Hepatocyte (in vitro differentiated cells): Measurements from ENCODE around the gene TTLL3. TPM values are rescaled to one million over a fixed set of nuclear protein-coding genes. Genes with fewer than 3 reads are reported as not detected.

Experiments
- DNase-seq: peaks from one replicate; pipeline ENCODE4 v3.0.0-alpha.2; 2016; ENCODE audit warnings: low spot score
- H2AFZ ChIP-seq: fragments of 200-600 bp; sonication (generic); 2 replicates; pipeline ENCODE4 v1.6.0; 2016; ENCODE audit warnings: antibody characterized with exemption, mild to moderate bottlenecking
- H3K27ac ChIP-seq: fragments of 200-600 bp; sonication (generic); 2 replicates; pipeline ENCODE4 v1.5.1; 2016; ENCODE audit warnings: mild to moderate bottlenecking
- H3K27me3 ChIP-seq: fragments of 200-600 bp; sonication (generic); 2 replicates; pipeline ENCODE4 v1.6.1; 2016
- H3K36me3 ChIP-seq: fragments of 200-600 bp; sonication (generic); replicated peaks from 2 replicates; pipeline ENCODE4 v1.5.1; 2016; ENCODE audit warnings: low read depth; ENCODE audit not compliant: insufficient read depth
- H3K4me1 ChIP-seq: fragments of 200-600 bp; sonication (generic); 2 replicates; pipeline ENCODE4 v1.5.1; 2016; ENCODE audit warnings: mild to moderate bottlenecking, moderate library complexity; ENCODE audit not compliant: insufficient read depth
- H3K4me2 ChIP-seq: fragments of 200-600 bp; sonication (generic); 2 replicates; pipeline ENCODE4 v1.6.0; 2016
- H3K4me3 ChIP-seq: fragments of 200-600 bp; sonication (generic); 2 replicates; pipeline ENCODE4 v1.5.1; 2016; ENCODE audit warnings: mild to moderate bottlenecking
- H3K79me2 ChIP-seq: fragments of 200-600 bp; sonication (generic); 2 replicates; pipeline ENCODE4 v1.6.0; 2017; ENCODE audit warnings: mild to moderate bottlenecking
- H3K9me2 ChIP-seq: fragments of 200-600 bp; sonication (generic); replicated peaks from 2 replicates; pipeline ENCODE4 v1.6.0; 2017; ENCODE audit warnings: mild to moderate bottlenecking; ENCODE audit not compliant: insufficient read depth
- H3K9me3 ChIP-seq: fragments of 200-600 bp; sonication (generic); 2 replicates; pipeline ENCODE4 v1.5.1; 2016; ENCODE audit warnings: low read depth, mild to moderate bottlenecking
- H4K20me1 ChIP-seq: fragments of 200-600 bp; sonication (generic); 2 replicates; pipeline ENCODE4 v1.6.0; 2016; ENCODE audit warnings: mild to moderate bottlenecking; ENCODE audit not compliant: insufficient read depth, poor library complexity, severe bottlenecking
- CTCF ChIP-seq: fragments of 200-600 bp; sonication (generic); IDR thresholded peaks from 2 replicates; pipeline ENCODE4 v1.5.1; 2016; ENCODE audit warnings: antibody characterized with exemption, mild to moderate bottlenecking; ENCODE audit not compliant: poor library complexity
- EZH2 ChIP-seq: fragments of 200-600 bp; sonication (generic); IDR thresholded peaks from 2 replicates; pipeline ENCODE4 v1.6.1; 2016; ENCODE audit warnings: antibody characterized with exemption, mild to moderate bottlenecking, borderline replicate concordance
- EZH2phosphoT487 ChIP-seq: fragments of 200-600 bp; sonication (generic); IDR thresholded peaks from one replicate; pipeline ENCODE4 v1.6.1; 2018; ENCODE audit warnings: antibody characterized with exemption, mild to moderate bottlenecking, low read depth, moderate library complexity; ENCODE audit not compliant: unreplicated experiment, severe bottlenecking
- WGBS: methylation state at CpG from one replicate; pipeline ENCODE4 v1.1.6; 2016; ENCODE audit warnings: low lambda C conversion rate; ENCODE audit errors: missing lambda C conversion rate; 5-methylcytosine and 5-hydroxymethylcytosine counted together
- polyA plus RNA-seq: library from polyadenylated mRNA; unstranded; fragments of >200 nt; fragmentation: Nextera tagmentation; extraction: Ambion mirVana; gene quantifications from 2 replicates; pipeline ENCODE4 v1.2.1, GENCODE V29; 2016
- total RNA-seq: library from RNA; depleted of rRNA; stranded (reverse); fragments of >200 nt; gene quantifications from 2 replicates; pipeline ENCODE4 v1.2.3, GENCODE V29; 2014

TTLL3 gene
- total and polyA plus RNA-seq, 2 experiments from 2014 or later, result 21.5 to 27.4 TPM

DNA sequence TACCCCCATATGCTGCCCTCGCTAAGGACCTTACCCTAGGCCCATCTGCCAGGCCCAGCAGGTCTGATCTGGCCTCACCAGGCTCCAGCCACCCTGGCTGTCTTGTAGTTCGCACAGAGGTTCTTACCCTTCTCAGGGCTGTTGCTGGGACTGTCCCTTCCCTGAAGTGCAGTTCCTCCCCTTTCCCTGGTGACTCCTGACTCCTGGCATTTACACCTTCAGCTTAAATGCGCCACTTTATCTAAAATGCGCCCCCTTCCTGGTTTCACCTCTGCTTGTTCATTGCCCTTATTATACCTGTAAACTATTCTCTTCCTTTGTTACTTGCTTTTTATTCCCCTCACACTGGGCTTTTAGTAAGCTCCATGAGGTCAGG, 835 bp upstream of the TTLL3 start:
- Histone ChIP-seq H3K4me3 (peak overlapping the region; percentile 14), H2AFZ (peak overlapping the region; percentile 32), H3K36me3 (no peaks in the 10 kb centered on the region), H3K27me3 (no peaks in the 10 kb centered on the region), H3K9me2 (no peaks in the 10 kb centered on the region), H3K79me2 (no peaks in the 10 kb centered on the region), H3K4me1 (peaks cover 14% of the 10 kb centered on the region), H3K27ac (peak overlapping the region; percentile 86), H3K9me3 (no peaks in the 10 kb centered on the region), H4K20me1 (no peaks in the 10 kb centered on the region), H3K4me2 (peak overlapping the region; percentile 93)
- DNase-seq, result peak; percentile 37
- TF ChIP-seq CTCF (no peak), EZH2phosphoT487 (no peak), EZH2 (no peak)
- 81% methylated on average over 4 of the region's 4 CpGs for WGBS

DNA sequence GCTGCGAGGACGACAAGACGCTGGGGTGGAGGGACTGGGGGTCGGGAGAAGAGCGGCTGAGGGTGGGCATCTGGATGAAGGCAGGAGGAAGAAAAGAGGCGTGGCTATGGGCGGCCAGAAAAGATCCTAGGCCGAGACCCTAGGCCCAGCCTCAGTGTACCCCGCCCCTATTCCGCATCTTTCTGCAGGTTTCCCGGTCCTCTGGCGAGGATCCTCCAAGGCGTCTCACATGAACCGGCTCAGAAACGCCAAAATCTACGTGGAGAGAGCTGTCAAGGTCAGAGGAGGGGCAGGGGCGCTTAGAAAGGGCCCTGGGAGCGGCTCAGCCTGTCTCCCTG, 340 bp downstream of the TTLL3 start:
- DNase-seq, result no peak
- no peaks in the 10 kb centered on the region for H3K27me3 ChIP-seq
- 11% methylated on average over 18 of the region's 18 CpGs for WGBS
- peak overlapping the region; percentile 32 for H2AFZ ChIP-seq
- no peaks in the 10 kb centered on the region for H3K9me2 ChIP-seq
- H3K4me1 ChIP-seq, result peaks cover 14% of the 10 kb centered on the region
- no peak for TF ChIP-seq EZH2phosphoT487
- TF ChIP-seq CTCF, result no peak
- no peak for TF ChIP-seq EZH2
- no peaks in the 10 kb centered on the region for H3K36me3 ChIP-seq
- no peaks in the 10 kb centered on the region for H3K79me2 ChIP-seq
- H4K20me1 ChIP-seq, result no peaks in the 10 kb centered on the region
- H3K9me3 ChIP-seq, result no peaks in the 10 kb centered on the region
- H3K27ac ChIP-seq, result peak overlapping the region; percentile 86
- peak overlapping the region; percentile 14 for H3K4me3 ChIP-seq
- peak overlapping the region; percentile 93 for H3K4me2 ChIP-seq

DNA sequence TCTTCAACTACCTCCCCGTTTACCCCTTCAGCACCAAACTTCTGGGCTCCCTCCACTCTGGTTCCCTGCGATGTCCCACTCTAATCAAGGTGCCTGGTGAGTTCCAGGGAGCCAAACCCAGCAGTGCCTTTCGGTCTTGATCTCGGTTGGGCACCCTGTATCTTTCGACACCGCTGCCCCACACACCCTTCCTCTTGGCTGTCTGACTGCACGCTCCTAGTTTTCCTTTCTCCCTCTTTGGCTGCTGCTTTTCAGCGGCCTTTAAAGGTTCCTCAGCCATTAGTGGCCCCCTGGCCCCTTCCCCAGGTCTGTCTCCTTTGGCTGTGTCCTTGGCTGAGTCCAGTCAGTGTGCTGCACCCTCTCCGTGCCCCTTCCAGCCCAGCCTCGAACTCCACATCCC, 784 bp downstream of the TTLL3 start:
- H3K79me2 ChIP-seq, result no peaks in the 10 kb centered on the region
- H3K9me2 ChIP-seq, result no peaks in the 10 kb centered on the region
- H3K27me3 ChIP-seq, result no peaks in the 10 kb centered on the region
- H3K4me2 ChIP-seq, result peak overlapping the region; percentile 93
- TF ChIP-seq EZH2 (no peak), CTCF (no peak), EZH2phosphoT487 (no peak)
- no peaks in the 10 kb centered on the region for H4K20me1 ChIP-seq
- no peak for DNase-seq
- no peaks in the 10 kb centered on the region for H3K36me3 ChIP-seq
- H3K4me3 ChIP-seq, result no peak overlapping the region
- peaks cover 14% of the 10 kb centered on the region for H3K4me1 ChIP-seq
- peak overlapping the region; percentile 32 for H2AFZ ChIP-seq
- peak overlapping the region; percentile 86 for H3K27ac ChIP-seq
- H3K9me3 ChIP-seq, result no peaks in the 10 kb centered on the region
- 85% methylated on average over 10 of the region's 10 CpGs for WGBS

- no peaks in the 10 kb centered on the region for H3K27me3 ChIP-seq
- no peaks in the 10 kb centered on the region for H3K36me3 ChIP-seq
- H3K4me3 ChIP-seq, result no peak overlapping the region
- peaks cover 14% of the 10 kb centered on the region for H3K4me1 ChIP-seq
- no peak overlapping the region for H3K27ac ChIP-seq
- H3K9me2 ChIP-seq, result no peaks in the 10 kb centered on the region
- no peak overlapping the region for H2AFZ ChIP-seq
- WGBS, result 96% methylated on average over 9 of the region's 9 CpGs
- no peak overlapping the region for H3K4me2 ChIP-seq
- H3K79me2 ChIP-seq, result no peaks in the 10 kb centered on the region
- no peak for DNase-seq
- TF ChIP-seq EZH2, result no peak
- no peak for TF ChIP-seq EZH2phosphoT487
- no peak for TF ChIP-seq CTCF
- no peaks in the 10 kb centered on the region for H3K9me3 ChIP-seq
- no peaks in the 10 kb centered on the region for H4K20me1 ChIP-seq
Measured at GRCh38 chr3:9812870-9813483, 2.9 kb downstream of the TTLL3 start.
